Renal cortical epithelial cell (primary cell): Measurements from ENCODE around the gene HOMER3. TPM values are rescaled to one million over a fixed set of nuclear protein-coding genes. Genes with fewer than 3 reads are reported as not detected.
"Not testable (repeated sequence)": the region's sequence is repeated elsewhere in the genome, so short reads cannot be mapped to it uniquely, and the experiment has no call there.

Source experiments
- DNase-seq: peaks from one replicate; pipeline ENCODE4 v3.0.0-alpha.2; 2011; ENCODE audit warnings: low read depth
- total RNA-seq: library from RNA; depleted of rRNA; stranded (reverse); fragments of >200 nt; gene quantifications from 2 replicates; pipeline ENCODE4 v1.2.3, GENCODE V29; 2014

The HOMER3 gene
- total RNA-seq, 1 donor from 2014 or later, result 93.7 TPM

GRCh38 chr19:18902519-18902918, 38.5 kb downstream of the HOMER3 start:
- not testable (repeated sequence) for DNase-seq

DNA sequence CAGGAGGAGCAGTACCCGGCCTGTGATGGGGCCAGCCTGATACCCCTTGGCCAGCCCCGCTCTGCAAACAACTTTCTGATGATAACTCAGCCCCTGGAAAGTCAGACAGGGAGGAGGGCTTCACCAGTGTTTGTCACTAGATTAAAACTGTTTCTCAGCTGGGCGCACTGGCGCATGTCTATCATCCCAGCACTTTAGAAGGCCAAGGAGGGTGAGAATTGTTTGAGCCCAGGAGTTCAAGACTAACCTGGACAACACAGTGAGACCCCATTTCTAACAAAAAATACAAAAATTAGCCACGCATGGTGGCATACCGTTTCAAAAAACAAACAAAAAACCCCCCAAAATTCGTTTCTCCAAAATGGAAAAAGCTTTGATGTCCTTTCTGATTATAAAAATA, 39.5 kb downstream of the HOMER3 start:
- DNase-seq, result no peak

DNA sequence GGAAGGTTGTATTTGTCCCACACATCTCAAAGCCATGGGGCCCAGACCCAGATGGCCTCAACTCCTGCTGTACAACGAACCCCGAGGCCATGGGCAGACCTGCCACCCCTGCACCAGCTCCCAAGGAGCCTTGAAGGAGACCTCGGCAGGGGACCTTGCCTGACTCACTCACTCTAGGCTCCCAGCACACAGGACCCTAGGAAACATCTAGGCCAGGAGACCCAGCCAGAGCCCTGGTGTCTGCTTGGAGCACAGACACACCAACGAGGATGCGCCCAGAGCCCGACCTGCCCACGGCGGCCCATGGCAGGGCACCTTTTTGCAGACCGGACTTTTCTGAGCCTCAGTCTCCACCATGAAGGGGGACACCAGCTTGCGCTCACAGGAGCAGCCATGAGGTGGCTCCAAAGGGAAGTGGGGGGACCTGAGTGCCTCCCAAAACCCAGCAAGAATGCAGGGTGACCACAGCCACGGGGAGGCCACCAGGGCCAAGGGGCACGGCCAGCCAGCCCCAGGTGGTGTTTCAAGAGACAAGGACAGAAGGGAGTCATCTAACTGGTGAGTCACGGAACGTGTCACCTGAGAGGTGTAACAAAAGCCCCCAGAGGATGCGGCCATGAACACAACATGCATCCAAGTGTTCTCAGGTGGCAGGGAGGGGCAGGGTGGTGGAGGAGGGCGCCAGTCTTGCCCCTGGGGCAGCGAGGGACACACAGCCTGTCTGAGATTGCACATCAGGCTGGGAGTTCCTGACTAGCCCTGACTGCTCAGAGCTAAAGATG, 40.1 kb downstream of the HOMER3 start:
- no peak for DNase-seq

DNA sequence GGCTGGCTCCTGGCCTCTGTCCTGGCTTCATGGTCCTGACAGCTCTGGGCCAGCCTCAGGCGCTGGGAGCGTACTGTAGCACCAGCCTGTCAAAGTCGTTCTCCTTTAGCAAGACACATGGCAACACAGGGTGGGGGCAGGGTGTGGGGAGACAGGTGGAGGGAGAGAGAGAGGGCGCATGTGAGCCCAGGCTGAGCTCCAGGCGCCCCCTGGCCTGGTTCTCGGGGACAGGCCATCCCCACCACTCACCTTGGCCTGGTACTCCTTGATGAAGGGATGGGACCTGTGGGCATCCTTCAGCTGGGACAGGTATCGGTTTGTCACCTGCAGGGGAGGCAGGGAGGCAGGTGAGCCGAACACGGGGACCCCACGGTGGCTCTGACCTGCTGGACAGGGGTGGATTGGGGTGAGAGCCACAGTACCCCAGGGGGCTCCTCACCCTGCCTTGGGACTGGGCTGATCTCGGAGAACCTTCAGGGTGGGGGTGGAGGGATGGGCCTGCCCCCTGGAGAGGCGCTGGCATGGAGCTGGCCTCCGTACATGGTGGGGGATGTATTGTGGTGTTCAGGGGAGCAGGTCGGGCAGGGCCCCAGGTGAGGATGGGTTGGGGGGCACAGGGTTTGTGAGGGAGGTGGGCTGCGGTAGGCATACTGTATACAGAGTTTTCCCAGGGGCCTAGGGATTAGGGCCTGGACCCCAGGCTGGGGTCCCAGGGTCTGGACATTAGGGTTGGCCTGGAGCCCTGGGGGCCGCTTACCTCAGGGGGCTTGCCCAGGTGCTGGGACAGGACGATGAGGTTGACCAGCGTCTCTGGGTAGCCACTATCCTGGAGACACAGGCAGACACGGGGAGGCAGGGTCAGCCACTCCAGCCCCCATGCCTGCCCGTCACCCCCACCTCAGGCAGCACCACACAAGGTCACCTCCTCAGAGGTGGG, 41.1 kb downstream of the HOMER3 start:
- no peak for DNase-seq

- no peak for DNase-seq
These were observed 42.2 kb downstream of the HOMER3 start for GRCh38 chr19:18898607-18899408.

GRCh38 chr19:18898081-18898606, 42.9 kb downstream of the HOMER3 start:
- DNase-seq, result no peak

- no peak for DNase-seq
These were observed 43.7 kb downstream of the HOMER3 start for GRCh38 chr19:18897094-18898029.

GRCh38 chr19:18896421-18896841, 44.6 kb downstream of the HOMER3 start:
- no peak for DNase-seq

DNA sequence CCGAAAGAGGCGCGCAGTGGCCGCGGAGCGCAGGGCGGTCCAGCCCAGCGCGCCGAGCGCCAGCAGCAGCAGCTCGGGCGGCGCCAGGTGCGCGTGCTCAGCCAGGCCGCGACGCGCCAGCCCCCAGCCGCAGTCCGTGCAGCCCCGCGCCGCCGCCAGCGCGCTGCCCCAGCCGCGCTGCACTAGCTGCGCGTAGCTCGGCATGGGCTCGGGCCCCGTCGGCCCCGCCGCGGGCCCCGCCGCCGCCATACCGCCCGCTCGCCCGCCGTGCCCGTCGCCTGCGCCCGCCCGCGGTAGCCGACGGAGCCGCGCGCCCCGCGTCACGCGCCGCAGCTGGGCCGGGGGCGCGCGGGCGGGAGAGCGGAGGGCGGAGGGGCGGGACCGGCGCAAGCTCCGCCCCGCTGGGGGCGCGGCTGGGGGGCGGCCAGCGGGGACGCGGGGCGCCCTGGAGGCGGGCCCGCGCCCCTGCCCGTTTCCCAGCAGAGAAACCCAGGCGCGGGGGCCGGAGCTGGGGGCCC, 45.1 kb downstream of the HOMER3 start, which contains the start of gene CERS1:
TSS of gene CERS1 (minus strand) at position 335 of the 518 bp plus-strand sequence. CDS start at position 249, 86 bp downstream.
- no peak for DNase-seq

DNA sequence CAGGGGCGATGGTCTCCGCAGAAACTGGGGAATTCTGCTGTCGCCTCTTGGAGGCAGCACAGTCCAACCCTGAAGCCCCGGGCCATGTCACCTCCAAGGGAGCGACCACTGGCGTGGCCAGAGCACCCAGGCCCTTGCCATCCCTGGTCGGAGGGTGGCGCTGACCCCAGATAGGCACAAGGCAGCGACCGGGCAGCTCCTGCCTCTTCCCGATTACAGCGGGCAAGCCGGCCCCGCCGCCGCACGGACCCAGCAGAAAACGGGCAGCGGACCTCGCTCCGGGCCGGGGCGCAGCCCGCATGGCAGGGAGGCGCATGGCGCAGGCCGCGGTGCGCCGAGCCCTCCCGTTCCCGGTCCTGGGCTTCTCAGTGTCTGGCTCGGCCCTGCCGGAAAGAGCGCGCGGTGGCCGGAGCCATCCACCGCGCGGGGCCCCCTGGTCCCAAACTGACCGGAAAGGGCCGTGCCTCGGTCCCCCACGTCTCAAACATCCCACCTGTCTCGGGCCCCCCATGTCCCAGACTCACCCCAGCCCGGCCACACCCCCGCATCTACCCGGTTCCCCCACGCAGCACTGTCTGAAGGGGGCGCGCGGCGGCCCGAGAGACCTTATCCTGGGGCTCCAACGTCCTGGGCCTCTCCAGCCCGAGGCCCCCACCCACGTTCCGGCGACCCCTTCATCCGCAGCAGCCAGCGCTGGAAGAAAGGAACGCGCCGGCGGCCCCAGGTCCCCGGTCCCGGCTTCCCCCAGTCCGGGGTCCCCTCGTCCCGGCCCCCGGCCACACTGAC, 45.8 kb downstream of the HOMER3 start:
- no peak for DNase-seq

DNA sequence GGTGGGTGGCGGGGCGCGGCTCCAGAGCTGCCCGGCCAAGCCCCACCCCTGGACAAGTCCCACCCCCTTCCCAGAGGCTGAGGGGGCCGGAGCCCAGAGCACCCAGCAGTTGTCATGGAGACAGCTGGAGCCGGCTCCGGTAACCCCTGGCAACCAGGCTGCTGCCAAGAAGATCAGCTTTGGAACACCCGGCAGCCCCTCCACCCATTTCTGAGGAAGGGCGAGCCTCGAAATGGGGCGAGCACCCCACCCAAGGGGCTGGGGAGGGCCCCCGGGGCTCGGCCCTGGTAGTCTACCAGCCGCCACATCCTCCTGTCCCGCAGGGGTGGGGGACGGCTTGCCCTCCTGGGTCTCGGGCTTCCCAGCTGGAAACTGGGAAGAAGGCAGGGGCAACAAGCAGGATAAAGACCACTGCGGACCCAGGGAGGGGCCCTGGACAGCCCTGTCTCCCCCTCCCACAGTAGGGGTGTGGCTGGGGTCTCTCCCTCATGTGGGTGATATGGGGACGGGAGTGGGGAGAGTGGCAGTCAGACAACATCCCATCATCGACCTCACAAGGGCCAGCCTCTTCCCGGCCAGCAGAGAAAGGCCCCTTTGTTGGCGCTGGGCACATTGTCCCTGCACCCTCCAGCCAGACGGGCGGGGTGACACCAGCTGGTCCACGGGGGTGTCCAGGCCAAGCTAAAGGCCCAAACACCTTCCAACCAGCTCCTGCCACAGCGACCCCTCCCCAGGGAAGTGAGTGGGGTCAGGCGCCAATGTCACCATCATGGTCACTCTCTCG, 46.6 kb downstream of the HOMER3 start:
- DNase-seq, result no peak

DNA sequence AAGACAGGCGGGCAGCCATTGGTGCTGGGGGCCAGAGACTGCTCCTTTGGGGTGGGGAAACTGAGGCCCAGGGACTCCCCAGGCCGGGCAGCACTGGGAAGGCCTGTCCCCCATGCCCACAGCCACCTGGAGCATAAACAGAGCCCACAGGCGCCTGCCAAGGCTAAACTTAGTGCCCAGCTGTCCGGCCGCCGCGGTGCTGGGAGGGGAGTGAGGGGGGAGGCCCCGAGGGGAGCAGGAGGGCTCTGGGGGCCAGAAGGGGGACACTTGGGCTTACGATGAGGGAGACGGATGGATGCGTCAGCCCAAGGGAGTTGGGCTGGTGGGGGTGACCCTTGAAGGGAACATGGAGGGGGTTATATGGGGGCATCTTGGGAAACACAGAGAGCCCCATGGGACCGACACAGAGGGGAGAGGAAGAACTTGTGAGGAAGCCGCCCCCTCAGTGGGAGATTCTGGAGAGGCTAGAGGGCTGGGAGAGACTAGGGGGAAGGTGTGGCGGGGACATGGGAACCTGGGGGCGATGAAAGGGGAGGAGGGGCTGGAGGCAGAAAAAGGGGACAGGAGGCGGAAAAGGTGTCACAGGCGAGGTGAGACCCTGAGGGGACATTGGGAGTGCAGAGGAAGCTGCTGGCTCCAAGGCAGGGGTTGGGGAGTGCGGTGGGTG, 47.3 kb downstream of the HOMER3 start:
- no peak for DNase-seq

- no peak for DNase-seq
These were observed 50.9 kb downstream of the HOMER3 start for GRCh38 chr19:18889949-18890745.

DNA sequence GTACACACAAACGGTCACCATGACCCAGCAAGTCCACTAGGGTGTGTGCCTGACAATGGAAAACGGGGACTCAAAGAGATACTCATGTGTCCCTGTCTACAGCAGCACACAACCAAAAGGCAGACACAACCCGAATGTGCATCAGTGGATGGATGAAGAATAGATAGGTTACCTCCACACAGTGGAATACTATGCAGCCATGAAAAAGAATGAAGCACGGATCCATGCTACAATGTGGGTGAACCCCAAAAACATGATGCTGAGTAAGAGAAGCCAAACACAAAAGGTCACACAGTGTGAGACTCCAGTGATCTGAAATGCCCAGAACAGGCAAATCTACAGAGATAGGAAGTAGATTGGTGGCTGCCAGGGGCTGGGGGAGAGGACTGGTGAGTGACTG, 54.0 kb downstream of the HOMER3 start:
- DNase-seq, result no peak

DNA sequence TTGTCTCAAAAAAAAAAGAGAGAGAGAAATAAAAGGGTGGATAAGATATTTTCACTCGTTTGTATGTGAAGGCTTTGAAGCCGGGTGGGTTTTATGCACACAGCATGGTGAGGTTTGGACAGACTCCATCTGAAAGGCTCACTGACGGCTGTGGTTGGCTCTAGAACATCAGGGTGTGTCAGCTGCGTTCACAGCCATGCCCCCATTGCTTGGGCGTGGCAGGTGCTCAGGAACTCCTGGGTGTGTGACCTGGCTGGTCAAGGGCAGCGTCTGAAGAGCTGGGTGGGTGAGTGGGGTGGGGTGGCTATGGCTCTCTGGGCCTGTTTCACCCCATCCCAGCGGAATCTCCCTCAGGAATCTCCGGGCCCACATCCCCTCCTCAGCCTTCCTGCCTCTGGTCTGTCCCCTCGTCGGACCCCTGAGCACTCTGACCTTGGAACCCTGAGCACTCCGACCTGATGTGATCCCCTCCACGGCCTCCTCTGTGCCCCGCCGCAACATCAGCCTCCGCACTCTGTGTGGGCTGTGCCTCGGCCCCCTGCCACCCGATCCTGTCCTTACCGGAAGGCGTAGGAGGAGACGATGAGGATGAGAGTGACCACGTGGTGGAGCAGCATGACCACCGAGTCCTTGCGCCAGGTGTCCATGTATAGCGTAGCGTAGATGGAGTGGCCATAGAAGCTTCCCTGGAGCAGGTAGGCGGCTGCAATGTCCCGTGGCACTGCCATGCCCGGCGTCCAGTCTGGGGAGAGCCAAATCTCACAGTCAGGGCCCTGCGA, 57.3 kb downstream of the HOMER3 start:
- DNase-seq, result no peak

GRCh38 chr19:18881491-18881890, 59.5 kb downstream of the HOMER3 start:
- DNase-seq, result no peak
